GM18499 (cell line): Measurements from ENCODE around the gene SAP30BP.

ENCODE experiments used
- ATAC-seq: cut with Tn5 transposase; IDR thresholded peaks from one replicate; pipeline ENCODE4 v1.9.1; 2021; ENCODE audit warnings: moderate number of reproducible peaks; ENCODE audit not compliant: insufficient read depth, unreplicated experiment

The SAP30BP gene

GRCh38 chr17:75753514-75754377 lies 86.6 kb downstream of the SAP30BP start:
- no peak for ATAC-seq

GRCh38 chr17:75754378-75755204 lies 87.5 kb downstream of the SAP30BP start:
- ATAC-seq, result no peak

- ATAC-seq, result no peak
These were observed 88.2 kb downstream of the SAP30BP start for GRCh38 chr17:75755205-75755901.

GRCh38 chr17:75755990-75756389 lies 88.9 kb downstream of the SAP30BP start:
- ATAC-seq, result no peak

GRCh38 chr17:75756451-75757085 lies 89.4 kb downstream of the SAP30BP start:
- ATAC-seq, result no peak

GRCh38 chr17:75757086-75757681 lies 90.0 kb downstream of the SAP30BP start:
- ATAC-seq, result no peak
